ENCODE results near the gene PDE1A. TPM values are rescaled to one million over a fixed set of nuclear protein-coding genes. Genes with fewer than 3 reads are reported as not detected.

PDE1A gene
- total RNA-seq, 1 donor from 2014 or later, result 0.53 TPM

DNA sequence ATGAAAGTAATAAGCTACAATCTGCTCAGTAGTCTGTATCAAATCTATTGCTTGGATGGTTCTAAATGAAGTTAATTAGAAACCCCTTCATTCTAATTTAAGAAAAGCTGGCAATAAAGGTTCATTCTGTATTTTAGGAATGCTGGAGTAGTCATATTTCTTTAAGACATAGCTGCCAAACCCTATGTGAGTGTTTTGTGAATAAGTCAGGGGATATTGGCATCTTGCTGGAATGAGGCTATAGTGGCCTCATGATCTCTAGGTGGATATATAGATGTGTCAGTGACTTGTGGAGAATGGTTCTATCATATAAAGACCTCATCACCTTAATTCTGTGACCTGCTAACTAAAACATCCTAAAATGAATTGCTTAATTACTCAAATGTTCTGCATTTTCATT, 196.3 kb downstream of the PDE1A start:
- Histone ChIP-seq H3K4me3 (ENCODE audit: low read depth, low read length) (no peak overlapping the region), H3K36me3 (ENCODE audit: control insufficient read depth, insufficient read depth, low read length) (no peaks in the 10 kb centered on the region), H3K27me3 (ENCODE audit: control insufficient read depth, insufficient read depth, low read length) (no peaks in the 10 kb centered on the region)
- DNase-seq (ENCODE audit: low read depth) (no peak), FAIRE-seq (no peak)
- TF ChIP-seq, protein P1, sequence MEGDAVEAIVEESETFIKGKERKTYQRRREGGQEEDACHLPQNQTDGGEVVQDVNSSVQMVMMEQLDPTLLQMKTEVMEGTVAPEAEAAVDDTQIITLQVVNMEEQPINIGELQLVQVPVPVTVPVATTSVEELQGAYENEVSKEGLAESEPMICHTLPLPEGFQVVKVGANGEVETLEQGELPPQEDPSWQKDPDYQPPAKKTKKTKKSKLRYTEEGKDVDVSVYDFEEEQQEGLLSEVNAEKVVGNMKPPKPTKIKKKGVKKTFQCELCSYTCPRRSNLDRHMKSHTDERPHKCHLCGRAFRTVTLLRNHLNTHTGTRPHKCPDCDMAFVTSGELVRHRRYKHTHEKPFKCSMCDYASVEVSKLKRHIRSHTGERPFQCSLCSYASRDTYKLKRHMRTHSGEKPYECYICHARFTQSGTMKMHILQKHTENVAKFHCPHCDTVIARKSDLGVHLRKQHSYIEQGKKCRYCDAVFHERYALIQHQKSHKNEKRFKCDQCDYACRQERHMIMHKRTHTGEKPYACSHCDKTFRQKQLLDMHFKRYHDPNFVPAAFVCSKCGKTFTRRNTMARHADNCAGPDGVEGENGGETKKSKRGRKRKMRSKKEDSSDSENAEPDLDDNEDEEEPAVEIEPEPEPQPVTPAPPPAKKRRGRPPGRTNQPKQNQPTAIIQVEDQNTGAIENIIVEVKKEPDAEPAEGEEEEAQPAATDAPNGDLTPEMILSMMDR (IDR thresholded peaks at IDR 0.05; ENCODE audit: insufficient read depth, low read length, severe bottlenecking), result no peak

DNA sequence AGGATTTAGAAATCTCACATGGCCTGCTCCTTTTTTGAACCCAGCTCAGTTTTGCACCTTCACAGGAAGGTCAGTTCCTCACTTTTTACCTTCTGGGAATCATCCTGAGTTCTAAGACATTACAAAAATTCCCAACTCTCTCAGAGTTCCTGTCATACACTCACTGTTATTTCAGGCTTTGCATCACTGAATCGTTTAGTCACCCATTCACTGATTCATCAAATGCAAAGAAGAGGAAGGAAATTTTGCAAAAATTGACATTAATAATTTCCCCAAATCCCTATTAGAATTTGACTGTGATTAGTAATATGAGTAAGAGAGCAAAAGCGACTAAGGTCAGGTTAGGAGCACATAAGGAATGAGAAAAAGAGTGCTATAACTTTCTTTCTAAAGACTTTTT, 197.5 kb downstream of the PDE1A start:
- TF ChIP-seq, protein P1 (IDR thresholded peaks at IDR 0.05; ENCODE audit: insufficient read depth, low read length, severe bottlenecking), result no peak
- H3K27me3 ChIP-seq (ENCODE audit: control insufficient read depth, insufficient read depth, low read length), result no peaks in the 10 kb centered on the region
- DNase-seq (ENCODE audit: low read depth), result peak; percentile 57
- no peak for FAIRE-seq
- no peaks in the 10 kb centered on the region for H3K36me3 ChIP-seq (ENCODE audit: control insufficient read depth, insufficient read depth, low read length)
- H3K4me3 ChIP-seq (ENCODE audit: low read depth, low read length), result no peak overlapping the region

DNA sequence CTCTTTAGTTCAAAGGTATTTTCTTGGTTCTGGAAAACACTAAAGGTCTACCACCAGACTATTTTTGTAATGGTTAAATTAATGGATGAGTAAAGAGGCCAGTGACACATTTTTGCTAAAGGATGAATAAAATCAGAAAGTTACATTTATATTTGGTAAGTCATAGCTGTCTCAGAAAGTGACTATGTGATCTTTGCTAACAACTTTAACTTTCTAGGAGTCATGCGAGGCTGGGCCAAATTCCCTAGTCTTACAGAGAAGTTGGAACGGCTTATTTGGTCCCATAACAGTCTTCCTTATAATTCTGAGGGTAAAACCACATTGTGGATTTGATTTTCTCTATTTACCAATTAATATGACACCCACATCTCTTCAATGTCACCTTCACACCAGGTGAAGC, 198.1 kb downstream of the PDE1A start:
- Histone ChIP-seq H3K36me3 (ENCODE audit: control insufficient read depth, insufficient read depth, low read length) (no peaks in the 10 kb centered on the region), H3K27me3 (ENCODE audit: control insufficient read depth, insufficient read depth, low read length) (no peaks in the 10 kb centered on the region), H3K4me3 (ENCODE audit: low read depth, low read length) (no peak overlapping the region)
- no peak for DNase-seq (ENCODE audit: low read depth)
- TF ChIP-seq, protein P1 (IDR thresholded peaks at IDR 0.05; ENCODE audit: insufficient read depth, low read length, severe bottlenecking), result no peak
- FAIRE-seq, result no peak

DNA sequence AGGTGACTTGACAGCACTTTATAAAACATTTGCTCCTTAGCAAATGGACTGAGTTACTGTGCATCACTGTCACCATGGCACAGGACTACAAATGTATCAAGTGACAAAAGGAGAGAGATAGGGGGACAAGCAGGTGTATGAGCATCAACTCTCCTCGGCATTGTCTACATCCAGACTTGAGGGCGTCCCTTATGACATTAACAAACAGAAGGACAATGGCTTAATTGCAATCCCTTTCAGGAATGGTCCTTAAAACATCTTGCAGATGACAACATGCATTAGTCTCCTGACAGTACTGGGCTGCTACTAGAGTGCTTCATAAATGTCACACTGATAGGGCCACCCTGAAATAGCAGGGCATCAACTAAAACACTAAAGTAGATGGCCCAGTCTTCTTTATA, 198.8 kb downstream of the PDE1A start:
- TF ChIP-seq, protein P1 (IDR thresholded peaks at IDR 0.05; ENCODE audit: insufficient read depth, low read length, severe bottlenecking), result no peak
- no peak for FAIRE-seq
- no peak for DNase-seq (ENCODE audit: low read depth)
- Histone ChIP-seq H3K27me3 (ENCODE audit: control insufficient read depth, insufficient read depth, low read length) (no peaks in the 10 kb centered on the region), H3K36me3 (ENCODE audit: control insufficient read depth, insufficient read depth, low read length) (no peaks in the 10 kb centered on the region), H3K4me3 (ENCODE audit: low read depth, low read length) (no peak overlapping the region)

DNA sequence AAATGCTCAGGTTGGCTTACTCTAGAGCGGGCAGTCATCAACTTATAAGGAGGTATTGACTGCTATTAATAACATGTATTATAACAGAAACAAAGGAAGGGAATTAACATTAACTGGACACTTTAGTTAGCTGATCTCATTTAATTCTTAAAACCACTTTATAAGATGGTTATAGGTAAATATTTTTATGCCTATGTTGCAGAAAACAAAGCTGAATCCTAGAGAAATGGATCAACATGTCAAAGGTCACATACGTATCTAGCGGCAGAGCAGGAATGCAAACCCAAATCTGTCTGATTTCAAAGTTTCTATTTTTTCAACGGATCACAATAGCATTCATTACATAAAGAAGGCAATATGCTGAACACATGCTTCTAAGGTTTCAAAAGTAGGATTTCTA, 200.0 kb downstream of the PDE1A start:
- Histone ChIP-seq H3K36me3 (ENCODE audit: control insufficient read depth, insufficient read depth, low read length) (no peaks in the 10 kb centered on the region), H3K27me3 (ENCODE audit: control insufficient read depth, insufficient read depth, low read length) (no peaks in the 10 kb centered on the region), H3K4me3 (ENCODE audit: low read depth, low read length) (no peak overlapping the region)
- no peak for DNase-seq (ENCODE audit: low read depth)
- TF ChIP-seq, protein P1 (IDR thresholded peaks at IDR 0.05; ENCODE audit: insufficient read depth, low read length, severe bottlenecking), result no peak
- FAIRE-seq, result no peak

DNA sequence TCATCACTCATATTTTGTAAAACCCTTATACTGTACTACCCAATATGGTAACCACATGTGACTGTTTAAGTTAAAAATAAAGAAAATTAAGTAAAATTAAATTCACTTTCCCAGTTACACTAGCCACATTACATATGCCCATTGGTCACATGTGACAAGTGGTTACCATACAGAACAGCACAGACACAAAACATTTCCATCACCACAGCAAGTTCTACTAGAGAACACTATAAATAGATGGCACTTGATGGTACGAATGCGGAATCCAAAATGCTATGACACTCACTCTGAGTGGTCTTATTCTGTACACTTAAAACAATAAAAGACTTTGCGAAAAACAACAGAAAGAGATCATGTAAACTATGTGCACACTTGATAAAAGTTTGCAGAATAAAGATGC, 202.2 kb downstream of the PDE1A start:
- Histone ChIP-seq H3K4me3 (ENCODE audit: low read depth, low read length) (no peak overlapping the region), H3K36me3 (ENCODE audit: control insufficient read depth, insufficient read depth, low read length) (no peaks in the 10 kb centered on the region), H3K27me3 (ENCODE audit: control insufficient read depth, insufficient read depth, low read length) (no peaks in the 10 kb centered on the region)
- no peak for DNase-seq (ENCODE audit: low read depth)
- TF ChIP-seq, protein P1 (IDR thresholded peaks at IDR 0.05; ENCODE audit: insufficient read depth, low read length, severe bottlenecking), result no peak
- FAIRE-seq, result no peak

All from bronchial epithelial cell (primary cell).